Umbilical cord (tissue), 2 donors: ENCODE results near the gene SRXN1. TPM values are rescaled to one million over a fixed set of nuclear protein-coding genes. Genes with fewer than 3 reads are reported as not detected.

Source experiments
- DNase-seq: peaks from one replicate; pipeline ENCODE4 v3.0.0-alpha.2; 2015; ENCODE audit warnings: low spot score
- total RNA-seq: library from RNA; depleted of rRNA; stranded (reverse); fragments of >200 nt; gene quantifications from one replicate; pipeline ENCODE4 v1.2.3, GENCODE V29; 2014; ENCODE audit warnings: low replicate concordance; ENCODE audit not compliant: insufficient read depth

SRXN1 gene
- total RNA-seq, 1 donor from 2014 or later, result 22.1 TPM

DNA sequence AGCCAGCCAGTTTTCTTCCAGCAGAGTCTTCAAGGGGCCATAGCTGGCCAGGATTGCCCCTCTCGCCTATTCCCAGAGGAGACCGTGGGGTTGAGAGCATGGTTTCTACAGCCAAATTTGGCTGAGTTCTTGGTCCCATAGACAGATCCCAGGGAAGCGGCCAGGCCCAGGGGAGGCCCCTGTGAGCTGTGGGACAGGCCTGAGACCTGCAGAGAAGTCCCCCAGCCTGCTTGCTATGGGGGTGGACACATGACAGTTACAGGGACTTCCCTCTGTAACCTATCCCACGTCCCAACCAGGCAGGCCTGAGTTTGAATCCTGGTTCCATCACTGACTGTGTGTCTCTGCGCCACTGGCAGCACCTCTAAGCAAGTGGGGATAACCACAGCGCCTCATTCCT, 45.5 kb downstream of the SRXN1 start:
- no peak for DNase-seq

- DNase-seq, result no peak
These were observed 47.8 kb downstream of the SRXN1 start for GRCh38 chr20:605237-605636.

GRCh38 chr20:603116-603640, 49.8 kb downstream of the SRXN1 start:
- no peak for DNase-seq

GRCh38 chr20:602111-602970, 50.7 kb downstream of the SRXN1 start:
- no peak for DNase-seq

- no peak for DNase-seq
These were observed 52.3 kb downstream of the SRXN1 start for GRCh38 chr20:600736-601135.

- DNase-seq, result no peak
These were observed 52.9 kb downstream of the SRXN1 start for GRCh38 chr20:600141-600540.

GRCh38 chr20:598133-598850, 54.7 kb downstream of the SRXN1 start:
- no peak for DNase-seq

DNA sequence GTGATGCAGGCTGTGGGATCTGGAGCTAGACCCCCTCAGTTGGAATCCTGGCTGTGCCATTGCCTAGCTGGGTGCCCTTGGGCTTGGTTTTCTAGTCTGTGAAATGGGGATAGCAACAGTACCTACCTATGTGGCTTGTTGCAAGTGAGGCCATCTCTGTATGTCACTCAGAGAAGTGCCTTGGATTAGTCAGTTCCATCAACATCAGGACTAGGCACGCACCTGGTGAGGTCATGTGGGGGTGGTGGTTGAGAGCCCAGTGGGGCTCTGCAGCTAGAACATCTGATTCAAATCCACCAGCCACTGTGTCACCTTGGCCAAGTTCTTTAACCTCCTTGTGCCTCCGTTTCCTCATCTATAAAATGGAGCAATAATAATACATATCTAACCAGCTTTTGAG, 55.4 kb downstream of the SRXN1 start:
- no peak for DNase-seq

Other genes with a start within 250 kb of the SRXN1 start
- gene RBCK1, start 244.9 kb downstream of the SRXN1 start, total RNA-seq, result 41.2 TPM
- 20.9 TPM for gene TBC1D20, start 190.7 kb downstream of the SRXN1 start, total RNA-seq
- gene CSNK2A1, start 109.4 kb downstream of the SRXN1 start, total RNA-seq, result 91.5 TPM
- 0.48 TPM for gene TCF15, start 42.9 kb downstream of the SRXN1 start, total RNA-seq
- gene SCRT2, start 22.6 kb upstream of the SRXN1 start, total RNA-seq, result not detected
- 1.7 TPM for gene SLC52A3, start 115.3 kb upstream of the SRXN1 start, total RNA-seq
- gene FAM110A, start 180.5 kb upstream of the SRXN1 start, total RNA-seq, result 0.96 TPM